Measurements from ENCODE around the gene PMF1.

PMF1 gene

GRCh38 chr1:156246241-156246780 lies 33.5 kb downstream of the PMF1 start:
- DNase-seq (ENCODE audit: low read depth): no peak
- no peak overlapping the region; the same call in 1 of the 2 replicates for H3K4me3 ChIP-seq (ENCODE audit: low read depth, low read length)
- TF ChIP-seq CTCF (IDR thresholded peaks at IDR 0.05; ENCODE audit: low read depth, low read length, missing control alignments): no peak

- DNase-seq (ENCODE audit: low read depth): no peak
- H3K4me3 ChIP-seq (ENCODE audit: low read depth, low read length): no peak overlapping the region
- TF ChIP-seq CTCF (IDR thresholded peaks at IDR 0.05; ENCODE audit: low read depth, low read length, missing control alignments): no peak
Measured at GRCh38 chr1:156246781-156247459, 34.1 kb downstream of the PMF1 start.

- no peak within 1 kb of the TSS for H3K4me3 ChIP-seq (ENCODE audit: low read depth, low read length)
- DNase-seq (ENCODE audit: low read depth): no peak
- TF ChIP-seq CTCF (IDR thresholded peaks at IDR 0.05; ENCODE audit: low read depth, low read length, missing control alignments): no peak
Measured at GRCh38 chr1:156247460-156248322, 34.9 kb downstream of the PMF1 start, which contains the start of gene PAQR6. Gene PAQR6 (minus strand): TSS chr1:156248056. CDS start chr1:156246731, 1,325 bp downstream.

GRCh38 chr1:156248323-156248683 lies 35.5 kb downstream of the PMF1 start:
- no peak overlapping the region for H3K4me3 ChIP-seq (ENCODE audit: low read depth, low read length)
- DNase-seq (ENCODE audit: low read depth): no peak
- no peak for TF ChIP-seq CTCF (IDR thresholded peaks at IDR 0.05; ENCODE audit: low read depth, low read length, missing control alignments)

- no peak for DNase-seq (ENCODE audit: low read depth)
- no peak for TF ChIP-seq CTCF (IDR thresholded peaks at IDR 0.05; ENCODE audit: low read depth, low read length, missing control alignments)
- no peak overlapping the region for H3K4me3 ChIP-seq (ENCODE audit: low read depth, low read length)
Measured at GRCh38 chr1:156249593-156249992, 36.8 kb downstream of the PMF1 start.

GRCh38 chr1:156251527-156251926 lies 38.7 kb downstream of the PMF1 start:
- no peak for TF ChIP-seq CTCF (IDR thresholded peaks at IDR 0.05; ENCODE audit: low read depth, low read length, missing control alignments)
- no peak for DNase-seq (ENCODE audit: low read depth)

More at GRCh38 chr1:156251527-156251926, 38.7 kb downstream of the PMF1 start:
- H3K4me3 ChIP-seq (ENCODE audit: low read depth, low read length): no peak overlapping the region

Measured in GM12864 (cell line).